Bladder microvascular endothelial cell (primary cell): Measurements from ENCODE around the gene FRMD6. TPM values are rescaled to one million over a fixed set of nuclear protein-coding genes. Genes with fewer than 3 reads are reported as not detected.

Source experiments
- total RNA-seq: library from RNA; depleted of rRNA; stranded (reverse); fragments of >200 nt; gene quantifications from 2 replicates; pipeline ENCODE4 v1.2.3, GENCODE V29; 2014

FRMD6 gene
- 83.4 and 404 TPM in 2 replicates for total RNA-seq

DNA sequence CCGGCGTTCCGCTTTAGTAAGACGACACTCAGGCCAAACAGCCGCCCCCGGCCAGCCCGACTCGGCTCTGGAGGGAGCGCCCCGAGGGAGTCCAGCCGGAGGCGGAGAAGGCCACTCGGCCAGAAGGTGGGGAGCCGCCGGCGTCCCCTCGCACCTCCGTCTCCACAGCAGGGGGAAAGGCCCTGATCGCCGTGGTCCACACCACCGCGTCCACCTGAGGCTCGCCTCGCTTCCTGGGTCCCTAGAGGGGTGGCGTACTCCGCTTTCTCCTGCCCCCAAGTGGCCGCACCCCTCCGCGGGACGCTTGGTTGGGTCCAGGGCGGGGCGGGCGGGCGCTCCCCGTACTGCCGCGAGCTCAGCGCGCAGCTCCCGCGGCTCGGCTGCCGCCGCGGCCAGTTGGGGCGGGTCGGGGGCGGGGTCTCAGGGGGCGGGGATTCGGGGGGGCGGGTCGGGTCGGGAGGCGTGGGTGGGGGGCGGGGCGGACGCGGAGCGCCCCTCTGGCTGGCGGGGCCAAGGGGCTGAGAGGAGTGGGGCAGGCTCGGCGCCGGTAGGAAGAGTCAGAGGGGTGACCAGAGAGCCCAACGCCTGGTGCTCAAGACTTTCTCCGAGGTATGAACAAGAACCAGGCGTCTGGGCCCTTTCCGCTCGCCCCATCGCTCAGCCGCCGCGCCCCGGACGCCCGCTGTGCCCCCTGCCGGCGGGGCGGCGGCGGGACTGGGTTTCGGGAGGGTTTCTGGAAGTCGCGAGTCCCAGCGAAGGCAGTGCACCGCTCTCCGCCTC lies at the start of gene FRMD6:
FRMD6 (plus strand) TSS at position 523 of the 780 bp plus-strand sequence. CDS start 37,927 bp downstream, outside the sequence.

Other genes with a start within 250 kb of the FRMD6 start
- gene GNG2, start 208.7 kb downstream of the FRMD6 start, total RNA-seq: 1.5 and 4.0 TPM in 2 replicates